ENCODE results near the gene BTF3L4. TPM values are rescaled to one million over a fixed set of nuclear protein-coding genes. Genes with fewer than 3 reads are reported as not detected.

BTF3L4 gene
- total RNA-seq, 1 experiment from 2014 or later = 33.8 TPM

GRCh38 chr1:52037402-52037814 is 18.7 kb upstream of the BTF3L4 start:
- DNase-seq = peak; percentile 25
- no peak for TF ChIP-seq EZH2phosphoT487 (IDR thresholded peaks at IDR 0.05; ENCODE audit: borderline replicate concordance, low read length)
- TF ChIP-seq CTCF (conservative IDR thresholded peaks at IDR 0.05; ENCODE audit: low read depth, low read length) = no peak
- TF ChIP-seq EZH2 (IDR thresholded peaks at IDR 0.05; ENCODE audit: low read length, unreplicated experiment) = no peak
- intact Hi-C loops (cut with micrococcal nuclease) = no loop called here
- Histone ChIP-seq H2AFZ (ENCODE audit: low read length) (no peak overlapping the region), H3K36me3 (ENCODE audit: low read depth, low read length) (peaks cover 11% of the 10 kb centered on the region; the same call in 1 of the 2 replicates), H3F3A (ENCODE audit: low read length, unreplicated experiment) (no peaks in the 10 kb centered on the region), H3K4me2 (ENCODE audit: low read length) (no peak overlapping the region), H3K9ac (ENCODE audit: low read length) (no peak overlapping the region), H3K79me2 (ENCODE audit: low read length) (peaks cover 12% of the 10 kb centered on the region), H3K9me3 (ENCODE audit: low read length) (no peaks in the 10 kb centered on the region), H3K27ac (ENCODE audit: low read length) (no peak overlapping the region), H4K20me1 (ENCODE audit: low read length) (peaks cover 4% of the 10 kb centered on the region), H3K4me3 (ENCODE audit: low read length) (no peak overlapping the region), H3K27me3 (ENCODE audit: low read length) (no peaks in the 10 kb centered on the region), H3K4me1 (ENCODE audit: insufficient read depth, low read length) (peaks cover 5% of the 10 kb centered on the region; the same call in 1 of the 2 replicates), H3K9me2 (replicated peaks; ENCODE audit: low read length) (no peaks in the 10 kb centered on the region)
- no peak for ATAC-seq
- ChIA-PET POLR2A (ENCODE audit: unreplicated experiment) (no interaction called here), CTCF (interaction anchor here (0.6 kb wide), 1 partner anchor 180 kb away, joined by 3 read pairs; no protein-coding TSS in a partner anchor)
- no TSS peak for BruUV-seq (replicated peaks)

GRCh38 chr1:52037909-52038308 is 18.2 kb upstream of the BTF3L4 start:
- ChIA-PET CTCF (interaction anchor here (0.6 kb wide), 1 partner anchor 180 kb away, joined by 3 read pairs; no protein-coding TSS in a partner anchor), POLR2A (ENCODE audit: unreplicated experiment) (no interaction called here)
- no peak overlapping the region for H3K27ac ChIP-seq (ENCODE audit: low read length)
- BruUV-seq (replicated peaks) = no TSS peak
- peaks cover 11% of the 10 kb centered on the region; the same call in 1 of the 2 replicates for H3K36me3 ChIP-seq (ENCODE audit: low read depth, low read length)
- H3K4me1 ChIP-seq (ENCODE audit: insufficient read depth, low read length) = peaks cover 5% of the 10 kb centered on the region; the same call in 1 of the 2 replicates
- no peak overlapping the region for H3K9ac ChIP-seq (ENCODE audit: low read length)
- H3K4me3 ChIP-seq (ENCODE audit: low read length) = no peak overlapping the region
- intact Hi-C loops (cut with micrococcal nuclease) = no loop called here
- no peaks in the 10 kb centered on the region for H3F3A ChIP-seq (ENCODE audit: low read length, unreplicated experiment)
- H3K9me2 ChIP-seq (replicated peaks; ENCODE audit: low read length) = no peaks in the 10 kb centered on the region
- peaks cover 8% of the 10 kb centered on the region for H3K79me2 ChIP-seq (ENCODE audit: low read length)
- H3K27me3 ChIP-seq (ENCODE audit: low read length) = no peaks in the 10 kb centered on the region
- no peak for TF ChIP-seq CTCF (conservative IDR thresholded peaks at IDR 0.05; ENCODE audit: low read depth, low read length)
- TF ChIP-seq EZH2phosphoT487 (IDR thresholded peaks at IDR 0.05; ENCODE audit: borderline replicate concordance, low read length) = no peak
- TF ChIP-seq EZH2 (IDR thresholded peaks at IDR 0.05; ENCODE audit: low read length, unreplicated experiment) = no peak
- no peak overlapping the region for H3K4me2 ChIP-seq (ENCODE audit: low read length)
- ATAC-seq = no peak
- H3K9me3 ChIP-seq (ENCODE audit: low read length) = no peaks in the 10 kb centered on the region
- H2AFZ ChIP-seq (ENCODE audit: low read length) = no peak overlapping the region
- H4K20me1 ChIP-seq (ENCODE audit: low read length) = no peaks in the 10 kb centered on the region
- DNase-seq = no peak

- Histone ChIP-seq H4K20me1 (ENCODE audit: low read length) (no peaks in the 10 kb centered on the region), H3K79me2 (ENCODE audit: low read length) (peaks cover 20% of the 10 kb centered on the region), H3K4me2 (ENCODE audit: low read length) (no peak overlapping the region), H2AFZ (ENCODE audit: low read length) (no peak overlapping the region), H3K36me3 (ENCODE audit: low read depth, low read length) (peaks cover 11% of the 10 kb centered on the region; the same call in 1 of the 2 replicates), H3K27me3 (ENCODE audit: low read length) (no peaks in the 10 kb centered on the region), H3K9ac (ENCODE audit: low read length) (no peak overlapping the region), H3K4me3 (ENCODE audit: low read length) (no peak overlapping the region), H3K9me3 (ENCODE audit: low read length) (no peaks in the 10 kb centered on the region), H3K27ac (ENCODE audit: low read length) (no peak overlapping the region), H3K9me2 (replicated peaks; ENCODE audit: low read length) (no peaks in the 10 kb centered on the region), H3F3A (ENCODE audit: low read length, unreplicated experiment) (no peaks in the 10 kb centered on the region), H3K4me1 (ENCODE audit: insufficient read depth, low read length) (no peaks in the 10 kb centered on the region)
- ATAC-seq (no peak), DNase-seq (no peak)
- ChIA-PET CTCF (no interaction called here), POLR2A (ENCODE audit: unreplicated experiment) (interaction anchor here (0.7 kb wide), 1 partner anchor 354 kb away, joined by 3 read pairs; no protein-coding TSS in a partner anchor)
- no TSS peak for BruUV-seq (replicated peaks)
- no peak for TF ChIP-seq EZH2phosphoT487 (IDR thresholded peaks at IDR 0.05; ENCODE audit: borderline replicate concordance, low read length)
- no peak for TF ChIP-seq CTCF (conservative IDR thresholded peaks at IDR 0.05; ENCODE audit: low read depth, low read length)
- TF ChIP-seq EZH2 (IDR thresholded peaks at IDR 0.05; ENCODE audit: low read length, unreplicated experiment) = no peak
- intact Hi-C loops (cut with micrococcal nuclease) = no loop called here
Observed at GRCh38 chr1:52041551-52042185, 14.4 kb upstream of the BTF3L4 start.
